ENCODE measurements around the gene DST. TPM values are rescaled to one million over a fixed set of nuclear protein-coding genes. Genes with fewer than 3 reads are reported as not detected.
A peak's percentile ranks its signal among the peaks of the same experiment; 100 is the strongest.

Gene DST
- total RNA-seq, 1 donor from 2014 or later = 151 TPM

GRCh38 chr6:56522495-56523270 is 120.0 kb downstream of the DST start:
- Mint-ChIP-seq H3K36me3 (ENCODE audit: insufficient read depth) (peaks cover 20% of the 10 kb centered on the region), H3K27me3 (no peaks in the 10 kb centered on the region), H3K4me1 (ENCODE audit: low read depth) (peaks cover 6% of the 10 kb centered on the region), H3K4me3 (ENCODE audit: low read depth) (no peak overlapping the region), H3K27ac (no peak overlapping the region), H3K9me3 (ENCODE audit: low read depth) (no peaks in the 10 kb centered on the region)
- no peak for DNase-seq (ENCODE audit: low spot score, unreplicated experiment)
- TF ChIP-seq CTCF (IDR thresholded peaks at IDR 0.05; ENCODE audit: unreplicated experiment) = no peak

- DNase-seq (ENCODE audit: low spot score, unreplicated experiment) = no peak
- Mint-ChIP-seq H3K4me3 (ENCODE audit: low read depth) (no peak overlapping the region), H3K27ac (no peak overlapping the region), H3K36me3 (ENCODE audit: insufficient read depth) (peaks cover 17% of the 10 kb centered on the region), H3K4me1 (ENCODE audit: low read depth) (peaks cover 6% of the 10 kb centered on the region), H3K9me3 (ENCODE audit: low read depth) (no peaks in the 10 kb centered on the region), H3K27me3 (no peaks in the 10 kb centered on the region)
- no peak for TF ChIP-seq CTCF (IDR thresholded peaks at IDR 0.05; ENCODE audit: unreplicated experiment)
Measured at GRCh38 chr6:56521976-56522375, 120.7 kb downstream of the DST start.

GRCh38 chr6:56521454-56521853 is 121.2 kb downstream of the DST start:
- no peak overlapping the region for H3K27ac Mint-ChIP-seq
- peaks cover 6% of the 10 kb centered on the region for H3K4me1 Mint-ChIP-seq (ENCODE audit: low read depth)

GRCh38 chr6:56520218-56520617 is 122.5 kb downstream of the DST start:
- Mint-ChIP-seq H3K36me3 (ENCODE audit: insufficient read depth) (peaks cover 12% of the 10 kb centered on the region), H3K4me3 (ENCODE audit: low read depth) (no peak overlapping the region), H3K4me1 (ENCODE audit: low read depth) (peaks cover 6% of the 10 kb centered on the region), H3K27ac (no peak overlapping the region), H3K27me3 (no peaks in the 10 kb centered on the region), H3K9me3 (ENCODE audit: low read depth) (no peaks in the 10 kb centered on the region)
- no peak for DNase-seq (ENCODE audit: low spot score, unreplicated experiment)
- TF ChIP-seq CTCF (IDR thresholded peaks at IDR 0.05; ENCODE audit: unreplicated experiment) = no peak

More at GRCh38 chr6:56521454-56521853, 121.2 kb downstream of the DST start:
- Mint-ChIP-seq H3K4me3 (ENCODE audit: low read depth) (no peak overlapping the region), H3K36me3 (ENCODE audit: insufficient read depth) (peaks cover 16% of the 10 kb centered on the region), H3K9me3 (ENCODE audit: low read depth) (no peaks in the 10 kb centered on the region), H3K27me3 (no peaks in the 10 kb centered on the region)
- DNase-seq (ENCODE audit: low spot score, unreplicated experiment) = no peak
- TF ChIP-seq CTCF (IDR thresholded peaks at IDR 0.05; ENCODE audit: unreplicated experiment) = no peak

- Mint-ChIP-seq H3K27ac (peak overlapping the region; percentile 25), H3K36me3 (ENCODE audit: insufficient read depth) (peaks cover 15% of the 10 kb centered on the region), H3K4me3 (ENCODE audit: low read depth) (no peak overlapping the region), H3K4me1 (ENCODE audit: low read depth) (peaks cover 6% of the 10 kb centered on the region), H3K9me3 (ENCODE audit: low read depth) (no peaks in the 10 kb centered on the region), H3K27me3 (no peaks in the 10 kb centered on the region)
- no peak for TF ChIP-seq CTCF (IDR thresholded peaks at IDR 0.05; ENCODE audit: unreplicated experiment)
- no peak for DNase-seq (ENCODE audit: low spot score, unreplicated experiment)
Measured at GRCh38 chr6:56518995-56519767, 123.5 kb downstream of the DST start.

All from progenitor cell of endocrine pancreas (in vitro differentiated cells).